GM18870 (cell line): Measurements from ENCODE around the gene MAMSTR.
"Not testable (repeated sequence)": the region's sequence is repeated elsewhere in the genome, so short reads cannot be mapped to it uniquely, and the experiment has no call there.

Source experiments
- ATAC-seq: cut with Tn5 transposase; IDR thresholded peaks from one replicate; pipeline ENCODE4 v1.9.1; 2021; ENCODE audit warnings: moderate library complexity; ENCODE audit not compliant: unreplicated experiment

The MAMSTR gene

GRCh38 chr19:48689449-48689848 lies 30.1 kb downstream of the MAMSTR start:
- no peak for ATAC-seq

- ATAC-seq = no peak
These were observed 31.7 kb downstream of the MAMSTR start for GRCh38 chr19:48687776-48688175.

- ATAC-seq = not testable (repeated sequence)
These were observed 32.9 kb downstream of the MAMSTR start for GRCh38 chr19:48686637-48687036.

GRCh38 chr19:48686088-48686487 lies 33.4 kb downstream of the MAMSTR start:
- ATAC-seq = no peak

GRCh38 chr19:48685583-48685982 lies 33.9 kb downstream of the MAMSTR start:
- ATAC-seq = no peak

GRCh38 chr19:48683349-48683748 lies 36.2 kb downstream of the MAMSTR start:
- no peak for ATAC-seq

GRCh38 chr19:48681127-48681470 lies 38.4 kb downstream of the MAMSTR start:
- no peak for ATAC-seq

GRCh38 chr19:48680436-48681126 lies 38.9 kb downstream of the MAMSTR start:
- ATAC-seq = no peak

- not testable (repeated sequence) for ATAC-seq
These were observed 39.5 kb downstream of the MAMSTR start for GRCh38 chr19:48680006-48680405.

GRCh38 chr19:48678201-48678600 lies 41.3 kb downstream of the MAMSTR start:
- no peak for ATAC-seq

GRCh38 chr19:48676887-48677286 lies 42.6 kb downstream of the MAMSTR start:
- no peak for ATAC-seq

- ATAC-seq = no peak
These were observed 43.0 kb downstream of the MAMSTR start for GRCh38 chr19:48676487-48676886.

GRCh38 chr19:48674921-48675824 lies 44.4 kb downstream of the MAMSTR start:
- ATAC-seq = no peak

GRCh38 chr19:48674216-48674809 lies 45.2 kb downstream of the MAMSTR start:
- no peak for ATAC-seq

GRCh38 chr19:48673436-48674100 lies 46.0 kb downstream of the MAMSTR start:
- ATAC-seq = no peak

GRCh38 chr19:48672994-48673393 lies 46.5 kb downstream of the MAMSTR start, which contains the start of gene NTN5:
Gene NTN5, minus strand, starts transcription at chr19:48673017. Its CDS starts 2,031 bp downstream, at chr19:48670986.
- ATAC-seq = no peak

- ATAC-seq = no peak
These were observed 48.0 kb downstream of the MAMSTR start for GRCh38 chr19:48671446-48671995.

- no peak for ATAC-seq
These were observed 48.7 kb downstream of the MAMSTR start for GRCh38 chr19:48670699-48671445.

- no peak for ATAC-seq
These were observed 49.4 kb downstream of the MAMSTR start for GRCh38 chr19:48669903-48670668.
